HL-60 (cell line): ENCODE results near the gene CSF2RB.

Source experiments
- GABPA ChIP-seq: IDR thresholded peaks from 2 replicates; pipeline ENCODE4 v1.6.1; 2012; ENCODE audit warnings: low read depth
- POLR2AphosphoS5 ChIP-seq: IDR thresholded peaks from 2 replicates; pipeline ENCODE4 v1.6.1; 2012; ENCODE audit warnings: low read depth
- SPI1 ChIP-seq: IDR thresholded peaks from 2 replicates; pipeline ENCODE4 v1.6.1; 2012; ENCODE audit warnings: low read depth, mild to moderate bottlenecking, borderline replicate concordance
- TF ChIP-seq, protein P1 (sequence below): IDR thresholded peaks from one replicate; pipeline ENCODE4 v1.5.1; 2011; ENCODE audit warnings: low read length, control low read depth, inconsistent platforms; ENCODE audit not compliant: insufficient read depth
- TF ChIP-seq, protein P2 (sequence below): IDR thresholded peaks from 2 replicates; pipeline ENCODE4 v1.6.1; 2012; ENCODE audit warnings: low read depth; ENCODE audit not compliant: insufficient replicate concordance

- TF ChIP-seq, protein P1, sequence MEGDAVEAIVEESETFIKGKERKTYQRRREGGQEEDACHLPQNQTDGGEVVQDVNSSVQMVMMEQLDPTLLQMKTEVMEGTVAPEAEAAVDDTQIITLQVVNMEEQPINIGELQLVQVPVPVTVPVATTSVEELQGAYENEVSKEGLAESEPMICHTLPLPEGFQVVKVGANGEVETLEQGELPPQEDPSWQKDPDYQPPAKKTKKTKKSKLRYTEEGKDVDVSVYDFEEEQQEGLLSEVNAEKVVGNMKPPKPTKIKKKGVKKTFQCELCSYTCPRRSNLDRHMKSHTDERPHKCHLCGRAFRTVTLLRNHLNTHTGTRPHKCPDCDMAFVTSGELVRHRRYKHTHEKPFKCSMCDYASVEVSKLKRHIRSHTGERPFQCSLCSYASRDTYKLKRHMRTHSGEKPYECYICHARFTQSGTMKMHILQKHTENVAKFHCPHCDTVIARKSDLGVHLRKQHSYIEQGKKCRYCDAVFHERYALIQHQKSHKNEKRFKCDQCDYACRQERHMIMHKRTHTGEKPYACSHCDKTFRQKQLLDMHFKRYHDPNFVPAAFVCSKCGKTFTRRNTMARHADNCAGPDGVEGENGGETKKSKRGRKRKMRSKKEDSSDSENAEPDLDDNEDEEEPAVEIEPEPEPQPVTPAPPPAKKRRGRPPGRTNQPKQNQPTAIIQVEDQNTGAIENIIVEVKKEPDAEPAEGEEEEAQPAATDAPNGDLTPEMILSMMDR = no peak
- TF ChIP-seq POLR2AphosphoS5 (no peak), GABPA (no peak), SPI1 (no peak)
- TF ChIP-seq, protein P2, sequence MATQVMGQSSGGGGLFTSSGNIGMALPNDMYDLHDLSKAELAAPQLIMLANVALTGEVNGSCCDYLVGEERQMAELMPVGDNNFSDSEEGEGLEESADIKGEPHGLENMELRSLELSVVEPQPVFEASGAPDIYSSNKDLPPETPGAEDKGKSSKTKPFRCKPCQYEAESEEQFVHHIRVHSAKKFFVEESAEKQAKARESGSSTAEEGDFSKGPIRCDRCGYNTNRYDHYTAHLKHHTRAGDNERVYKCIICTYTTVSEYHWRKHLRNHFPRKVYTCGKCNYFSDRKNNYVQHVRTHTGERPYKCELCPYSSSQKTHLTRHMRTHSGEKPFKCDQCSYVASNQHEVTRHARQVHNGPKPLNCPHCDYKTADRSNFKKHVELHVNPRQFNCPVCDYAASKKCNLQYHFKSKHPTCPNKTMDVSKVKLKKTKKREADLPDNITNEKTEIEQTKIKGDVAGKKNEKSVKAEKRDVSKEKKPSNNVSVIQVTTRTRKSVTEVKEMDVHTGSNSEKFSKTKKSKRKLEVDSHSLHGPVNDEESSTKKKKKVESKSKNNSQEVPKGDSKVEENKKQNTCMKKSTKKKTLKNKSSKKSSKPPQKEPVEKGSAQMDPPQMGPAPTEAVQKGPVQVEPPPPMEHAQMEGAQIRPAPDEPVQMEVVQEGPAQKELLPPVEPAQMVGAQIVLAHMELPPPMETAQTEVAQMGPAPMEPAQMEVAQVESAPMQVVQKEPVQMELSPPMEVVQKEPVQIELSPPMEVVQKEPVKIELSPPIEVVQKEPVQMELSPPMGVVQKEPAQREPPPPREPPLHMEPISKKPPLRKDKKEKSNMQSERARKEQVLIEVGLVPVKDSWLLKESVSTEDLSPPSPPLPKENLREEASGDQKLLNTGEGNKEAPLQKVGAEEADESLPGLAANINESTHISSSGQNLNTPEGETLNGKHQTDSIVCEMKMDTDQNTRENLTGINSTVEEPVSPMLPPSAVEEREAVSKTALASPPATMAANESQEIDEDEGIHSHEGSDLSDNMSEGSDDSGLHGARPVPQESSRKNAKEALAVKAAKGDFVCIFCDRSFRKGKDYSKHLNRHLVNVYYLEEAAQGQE = no peak
These were observed 10.8 kb downstream of the CSF2RB start for GRCh38 chr22:36924151-36924698.
